ENCODE data around the gene PDSS2. TPM values are rescaled to one million over a fixed set of nuclear protein-coding genes. Genes with fewer than 3 reads are reported as not detected.

The PDSS2 gene
- total RNA-seq, 1 donor from 2014 or later, result 18.9 TPM

GRCh38 chr6:107419733-107420132 lies 39.6 kb downstream of the PDSS2 start:
- no peak for DNase-seq (ENCODE audit: low spot score)
- no peak for ATAC-seq

GRCh38 chr6:107418118-107418517 lies 41.2 kb downstream of the PDSS2 start:
- ATAC-seq (no peak), DNase-seq (ENCODE audit: low spot score) (no peak)

GRCh38 chr6:107416145-107416544 lies 43.2 kb downstream of the PDSS2 start:
- ATAC-seq (no peak), DNase-seq (ENCODE audit: low spot score) (no peak)

GRCh38 chr6:107413966-107414645 lies 45.3 kb downstream of the PDSS2 start:
- DNase-seq (ENCODE audit: low spot score), result no peak
- no peak for ATAC-seq

- ATAC-seq, result no peak
Measured at GRCh38 chr6:107411161-107411560, 48.2 kb downstream of the PDSS2 start.

GRCh38 chr6:107409942-107410341 lies 49.4 kb downstream of the PDSS2 start:
- no peak for DNase-seq (ENCODE audit: low spot score)
- ATAC-seq, result no peak

More at GRCh38 chr6:107411161-107411560, 48.2 kb downstream of the PDSS2 start:
- no peak for DNase-seq (ENCODE audit: low spot score)

GRCh38 chr6:107408714-107409113 lies 50.6 kb downstream of the PDSS2 start:
- no peak for DNase-seq (ENCODE audit: low spot score)
- ATAC-seq, result no peak

GRCh38 chr6:107405002-107405401 lies 54.4 kb downstream of the PDSS2 start:
- DNase-seq (ENCODE audit: low spot score), result no peak

GRCh38 chr6:107402533-107402932 lies 56.8 kb downstream of the PDSS2 start:
- no peak for ATAC-seq
- no peak for DNase-seq (ENCODE audit: low spot score)

More at GRCh38 chr6:107405002-107405401, 54.4 kb downstream of the PDSS2 start:
- no peak for ATAC-seq

GRCh38 chr6:107401573-107401972 lies 57.8 kb downstream of the PDSS2 start:
- DNase-seq (ENCODE audit: low spot score) (no peak), ATAC-seq (no peak)

GRCh38 chr6:107400616-107401147 lies 58.7 kb downstream of the PDSS2 start:
- ATAC-seq, result peak; percentile 18

GRCh38 chr6:107399935-107400334 lies 59.4 kb downstream of the PDSS2 start:
- ATAC-seq (no peak), DNase-seq (ENCODE audit: low spot score) (no peak)

More at GRCh38 chr6:107400616-107401147, 58.7 kb downstream of the PDSS2 start:
- no peak for DNase-seq (ENCODE audit: low spot score)

- DNase-seq (ENCODE audit: low spot score) (no peak), ATAC-seq (no peak)
Measured at GRCh38 chr6:107398001-107398400, 61.4 kb downstream of the PDSS2 start.

GRCh38 chr6:107396211-107396610 lies 63.2 kb downstream of the PDSS2 start:
- DNase-seq (ENCODE audit: low spot score), result no peak

GRCh38 chr6:107392069-107392468 lies 67.3 kb downstream of the PDSS2 start:
- ATAC-seq, result no peak
- DNase-seq (ENCODE audit: low spot score), result no peak

More at GRCh38 chr6:107396211-107396610, 63.2 kb downstream of the PDSS2 start:
- peak; percentile 54 for ATAC-seq

GRCh38 chr6:107390685-107391435 lies 68.5 kb downstream of the PDSS2 start:
- ATAC-seq (no peak), DNase-seq (ENCODE audit: low spot score) (no peak)

- no peak for DNase-seq (ENCODE audit: low spot score)
- ATAC-seq, result no peak
Measured at GRCh38 chr6:107390056-107390455, 69.3 kb downstream of the PDSS2 start.

GRCh38 chr6:107386904-107387303 lies 72.5 kb downstream of the PDSS2 start:
- ATAC-seq, result no peak

GRCh38 chr6:107386340-107386739 lies 73.0 kb downstream of the PDSS2 start:
- ATAC-seq, result peak; percentile 34
- no peak for DNase-seq (ENCODE audit: low spot score)

More at GRCh38 chr6:107386904-107387303, 72.5 kb downstream of the PDSS2 start:
- no peak for DNase-seq (ENCODE audit: low spot score)

GRCh38 chr6:107383705-107384104 lies 75.7 kb downstream of the PDSS2 start:
- DNase-seq (ENCODE audit: low spot score), result no peak
- ATAC-seq, result no peak

- ATAC-seq, result no peak
Measured at GRCh38 chr6:107374264-107374663, 85.1 kb downstream of the PDSS2 start.

GRCh38 chr6:107369493-107369892 lies 89.9 kb downstream of the PDSS2 start:
- no peak for DNase-seq (ENCODE audit: low spot score)
- no peak for ATAC-seq

More at GRCh38 chr6:107374264-107374663, 85.1 kb downstream of the PDSS2 start:
- no peak for DNase-seq (ENCODE audit: low spot score)

Measured in left lobe of liver (tissue), 2 donors.